ENCODE results near the gene TES. TPM values are rescaled to one million over a fixed set of nuclear protein-coding genes. Genes with fewer than 3 reads are reported as not detected.

Gene TES
- 59.8 TPM for total RNA-seq

GRCh38 chr7:116210345-116211005 lies at the start of gene TES:
TES (plus strand) TSS chr7:116210539; CDS start chr7:116210708, 169 bp downstream.

Other genes with a start within 250 kb of the TES start
- gene TFEC, start 179.8 kb upstream of the TES start, total RNA-seq: 14.2 TPM

All from metanephros (tissue), 1 donor.